Peyer's patch (tissue), 4 donors: Measurements from ENCODE around the gene ZACN. TPM values are rescaled to one million over a fixed set of nuclear protein-coding genes. Genes with fewer than 3 reads are reported as not detected.

ENCODE experiments used
- DNase-seq, 3 donors: peaks; one replicate each; pipeline ENCODE4 v3.0.0-alpha.2; 2017 to 2019
- H3K27ac ChIP-seq, 4 donors: fragments of 200-600 bp; sonication (generic); one replicate each; pipeline ENCODE4 v1.5.1; 2016 to 2019
- H3K27me3 ChIP-seq, 2 donors: fragments of 200-600 bp; sonication (generic); one replicate each; pipeline ENCODE4 v1.5.1; 2019
- H3K36me3 ChIP-seq, 3 donors: fragments of 200-600 bp; sonication (generic); one replicate each; pipeline ENCODE4 v1.5.1; 2016 to 2019
- H3K4me1 ChIP-seq, 4 donors: fragments of 200-600 bp; sonication (generic); one replicate each; pipeline ENCODE4 v1.5.1; 2016 to 2019
- H3K4me3 ChIP-seq, 4 donors: fragments of 200-600 bp; sonication (generic); 1 replicate in 3 of 4; 2 replicates in 1 of 4; pipeline ENCODE4 v1.5.1; 2016 to 2019; ENCODE audit warnings: mild to moderate bottlenecking in 1 of 4
- H3K9me3 ChIP-seq, 4 donors: fragments of 200-600 bp; sonication (generic); one replicate each; pipeline ENCODE4 v1.5.1; 2016 to 2019; ENCODE audit warnings: mild to moderate bottlenecking in 1 of 4
- CTCF ChIP-seq, 6 experiments: fragments of 450-650 bp in 4 of 6; fragments of 200-600 bp in 2 of 6; sonication (generic) in 1 of 6; IDR thresholded peaks; one replicate each; pipeline ENCODE4 v1.5.1; 2017 to 2019; ENCODE audit warnings: antibody characterized with exemption in 6 of 6, mild to moderate bottlenecking in 3 of 6, moderate library complexity in 1 of 6
- POLR2A ChIP-seq, 2 donors: fragments of 450-650 bp; IDR thresholded peaks; one replicate each; pipeline ENCODE4 v1.5.1; 2017; ENCODE audit warnings: antibody characterized with exemption in 2 of 2, mild to moderate bottlenecking in 2 of 2, moderate library complexity in 2 of 2
- total RNA-seq, 4 donors: library from RNA; depleted of rRNA; stranded (reverse); fragments of >200 nt; gene quantifications; one replicate each; pipeline ENCODE4 v1.1.0, GENCODE V29; 2016

ZACN gene
- total RNA-seq, 4 donors from 2014 or later, result not detected

GRCh38 chr17:76074390-76075363 lies 4.3 kb upstream of the ZACN start, which contains the start of gene GALR2:
Gene GALR2 (plus strand): TSS chr17:76074781. CDS start chr17:76074884, 103 bp downstream.
- Histone ChIP-seq H3K9me3 (no peaks in the 10 kb centered on the region), H3K27me3 (peaks cover 0 to 45% of the 10 kb centered on the region in 2 donors), H3K4me3 (peak within 1 kb of the TSS in 3 of 4 donors; percentile 3 to 29 (median 5)), H3K4me1 (peaks cover 0 to 57% (median 14%) of the 10 kb centered on the region in 4 donors), H3K27ac (no peak within 1 kb of the TSS), H3K36me3 (peaks cover 0 to 2% (median 0%) of the 10 kb centered on the region in 3 donors)
- no peak for DNase-seq
- TF ChIP-seq POLR2A (IDR thresholded peaks at IDR 0.05) (no peak), CTCF (IDR thresholded peaks at IDR 0.05) (no peak)

GRCh38 chr17:76075364-76076145 lies 3.4 kb upstream of the ZACN start:
- no peak overlapping the region for H3K27ac ChIP-seq
- TF ChIP-seq POLR2A (IDR thresholded peaks at IDR 0.05) (no peak), CTCF (IDR thresholded peaks at IDR 0.05) (no peak)
- peak overlapping the region in 2 of 4 donors; percentile 3 to 29 for H3K4me3 ChIP-seq
- H3K9me3 ChIP-seq, result no peaks in the 10 kb centered on the region
- DNase-seq, result no peak
- peaks cover 0 to 59% (median 14%) of the 10 kb centered on the region in 4 donors for H3K4me1 ChIP-seq
- H3K27me3 ChIP-seq, result peaks cover 0 to 47% of the 10 kb centered on the region in 2 donors
- no peaks in the 10 kb centered on the region for H3K36me3 ChIP-seq

GRCh38 chr17:76076146-76076764 lies 2.7 kb upstream of the ZACN start:
- H3K36me3 ChIP-seq, result no peaks in the 10 kb centered on the region
- H3K27ac ChIP-seq, result no peak overlapping the region
- H3K4me3 ChIP-seq, result peak overlapping the region in 2 of 4 donors; percentile 14 to 27
- no peak for TF ChIP-seq CTCF (IDR thresholded peaks at IDR 0.05)
- no peak for TF ChIP-seq POLR2A (IDR thresholded peaks at IDR 0.05)
- peaks cover 0 to 47% of the 10 kb centered on the region in 2 donors for H3K27me3 ChIP-seq
- H3K9me3 ChIP-seq, result no peaks in the 10 kb centered on the region
- no peak for DNase-seq
- H3K4me1 ChIP-seq, result peaks cover 0 to 52% (median 14%) of the 10 kb centered on the region in 4 donors

GRCh38 chr17:76076765-76077583 lies 2.0 kb upstream of the ZACN start:
- Histone ChIP-seq H3K4me1 (peaks cover 0 to 49% (median 14%) of the 10 kb centered on the region in 4 donors), H3K9me3 (no peaks in the 10 kb centered on the region), H3K36me3 (no peaks in the 10 kb centered on the region), H3K27ac (no peak overlapping the region), H3K27me3 (peaks cover 0 to 47% of the 10 kb centered on the region in 2 donors), H3K4me3 (peak overlapping the region in 2 of 4 donors; percentile 14 to 27)
- peak in 2 of 3 donors; percentile 24 to 60 for DNase-seq
- TF ChIP-seq POLR2A (IDR thresholded peaks at IDR 0.05) (no peak), CTCF (IDR thresholded peaks at IDR 0.05) (no peak)
